Measurements from ENCODE around the gene MEGF8.

- TF ChIP-seq CTCF (IDR thresholded peaks at IDR 0.05) = no peak
- TF ChIP-seq POLR2A (IDR thresholded peaks at IDR 0.05) = no peak
Measured at GRCh38 chr19:42306646-42307045, 18.8 kb upstream of the MEGF8 start.

All from breast epithelium (tissue), 3 donors.